K562 treated with DMSO at 1 percent for 48 hours (cell line): Measurements from ENCODE around the gene ZNF20. TPM values are rescaled to one million over a fixed set of nuclear protein-coding genes. Genes with fewer than 3 reads are reported as not detected.

Source experiments
- total RNA-seq: library from RNA; unstranded; fragments of 300-600 nt; gene quantifications from 2 replicates; pipeline ENCODE4 v1.2.3, GENCODE V29; 2022; ENCODE audit warnings: low replicate concordance; ENCODE audit errors: extremely low read depth

Gene ZNF20
- not detected in 2 replicates for total RNA-seq

GRCh38 chr19:12139885-12140544 lies at the start of gene ZNF20:
TSS of gene ZNF20 (minus strand) at chr19:12140350. CDS start at chr19:12140182, 168 bp downstream.

DNA sequence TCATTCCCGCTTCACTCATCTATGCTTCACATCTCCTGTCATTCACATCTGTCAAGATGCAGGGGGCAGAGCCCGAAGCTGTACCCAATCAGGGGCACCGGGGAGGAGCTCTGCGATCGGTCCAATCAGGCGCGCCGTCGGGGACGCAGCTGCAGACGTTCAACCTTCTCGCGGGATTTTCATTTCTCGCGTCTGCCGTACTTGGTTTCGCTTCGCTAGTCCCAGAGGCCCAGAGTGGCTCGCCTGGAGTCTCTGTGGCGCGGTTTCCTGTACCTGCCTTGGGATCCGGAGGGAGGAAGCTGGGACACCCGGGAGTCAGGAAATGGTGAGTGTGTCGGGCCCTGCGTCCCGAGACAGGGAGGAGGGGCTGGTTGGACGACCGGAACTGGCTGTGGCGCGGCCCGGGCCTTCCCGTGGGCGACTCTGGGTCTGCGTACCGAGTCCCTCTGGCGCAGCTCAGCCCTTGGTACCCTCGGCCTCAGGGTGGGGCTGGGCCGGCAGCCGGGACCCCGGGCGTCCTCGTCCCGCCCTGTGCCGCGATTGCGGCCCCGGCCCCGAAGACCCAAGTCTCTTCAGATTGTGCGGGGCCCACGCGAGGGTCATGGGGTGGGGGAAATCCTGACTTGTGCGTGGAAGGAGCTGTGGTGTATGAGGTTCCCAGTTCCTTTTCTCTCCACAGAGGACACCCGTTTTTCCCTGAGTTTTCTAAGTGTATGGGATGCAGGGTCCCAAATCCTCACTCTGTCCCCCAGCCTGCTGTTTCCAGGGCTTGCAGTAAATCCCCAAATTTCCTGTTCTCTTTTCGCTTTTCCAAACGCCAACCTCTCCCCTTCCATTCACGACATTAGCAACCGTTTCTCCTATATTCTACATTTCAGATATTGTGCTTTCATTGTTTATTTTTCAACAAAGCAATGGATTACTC lies 23.0 kb upstream of the ZNF20 start, which contains the start of gene ZNF136:
Gene ZNF136 (plus strand): TSS at position 215 of the 925 bp plus-strand sequence. CDS start 108 bp downstream, at position 323.

GRCh38 chr19:12156223-12157058 lies 16.3 kb upstream of the ZNF20 start, which contains the start of gene ZNF625:
TSS of gene ZNF625 (minus strand) at chr19:12156734. CDS start at chr19:12156558, 176 bp downstream.

Other genes with a start within 250 kb of the ZNF20 start
- gene ZNF700, start 215.2 kb downstream of the ZNF20 start, total RNA-seq, result not detected in 2 replicates
- gene ZNF763, start 175.3 kb downstream of the ZNF20 start, total RNA-seq, result not detected in 2 replicates
- not detected in 2 replicates for gene ZNF433, start 104.7 kb downstream of the ZNF20 start, total RNA-seq
- gene ZNF878, start 87.4 kb downstream of the ZNF20 start, total RNA-seq, result not detected in 2 replicates
- not detected in 2 replicates for gene ZNF844, start 75.6 kb downstream of the ZNF20 start, total RNA-seq
- not detected in 2 replicates for gene ZNF625, start 16.4 kb upstream of the ZNF20 start, total RNA-seq
- gene ZNF136, start 22.7 kb upstream of the ZNF20 start, total RNA-seq, result not detected in 2 replicates
- gene ZNF44, start 154.5 kb upstream of the ZNF20 start, total RNA-seq, result not detected in 2 replicates
- gene ZNF563, start 193.3 kb upstream of the ZNF20 start, total RNA-seq, result not detected in 2 replicates
- not detected in 2 replicates for gene ZNF442, start 225.3 kb upstream of the ZNF20 start, total RNA-seq